Ectodermal cell (in vitro differentiated cells): Measurements from ENCODE around the gene TIAM1.

Source experiments
- H3K27ac ChIP-seq: 2 replicates; pipeline ENCODE4 v1.7.0; 2013; ENCODE audit warnings: mild to moderate bottlenecking, low read depth, low read length; ENCODE audit not compliant: insufficient read depth, poor library complexity, severe bottlenecking
- H3K27me3 ChIP-seq: 2 replicates; pipeline ENCODE4 v1.7.0; 2013; ENCODE audit warnings: mild to moderate bottlenecking, low read length; ENCODE audit not compliant: insufficient read depth, control insufficient read depth, poor library complexity, severe bottlenecking
- H3K36me3 ChIP-seq: one replicate; pipeline ENCODE4 v1.7.0; 2013; ENCODE audit warnings: low read length; ENCODE audit not compliant: control insufficient read depth, insufficient read depth
- H3K4me1 ChIP-seq: one replicate; pipeline ENCODE4 v1.7.0; 2013; ENCODE audit warnings: low read length; ENCODE audit not compliant: control insufficient read depth, insufficient read depth
- H3K4me3 ChIP-seq: 2 replicates; pipeline ENCODE4 v1.7.0; 2013; ENCODE audit warnings: low read depth, low read length, control low read depth; ENCODE audit not compliant: insufficient read depth
- H3K9me3 ChIP-seq: 2 replicates; pipeline ENCODE4 v1.7.0; 2013; ENCODE audit warnings: mild to moderate bottlenecking, low read length, moderate library complexity; ENCODE audit not compliant: control insufficient read depth
- WGBS, 2 experiments: methylation state at CpG; one replicate each; pipeline ENCODE4 v1.1.7; 2013; ENCODE audit warnings: missing lambda C conversion rate in 2 of 2; 5-methylcytosine and 5-hydroxymethylcytosine counted together

TIAM1 gene

DNA sequence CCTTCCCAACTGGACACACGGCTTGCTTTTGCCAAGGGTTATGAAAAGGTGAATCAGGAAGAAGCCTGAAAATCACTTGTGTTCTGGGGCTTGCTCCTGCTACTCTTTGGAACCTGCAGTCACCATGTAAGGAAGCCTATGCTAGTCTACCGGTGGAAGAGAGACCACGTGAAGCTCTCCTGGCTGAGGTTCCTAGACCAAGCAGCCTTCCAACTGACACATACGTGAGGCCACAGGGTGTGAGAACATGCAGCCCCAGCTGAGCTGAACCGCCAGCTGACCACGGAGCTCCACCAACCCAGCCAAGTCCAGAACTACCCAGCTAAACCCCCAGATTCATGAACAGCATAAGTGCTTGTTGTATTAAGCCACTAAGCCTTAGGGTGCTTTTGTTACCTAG lies 233.0 kb downstream of the TIAM1 start:
- Histone ChIP-seq H3K4me1 (no peaks in the 10 kb centered on the region), H3K9me3 (no peaks in the 10 kb centered on the region), H3K36me3 (no peaks in the 10 kb centered on the region), H3K27me3 (no peaks in the 10 kb centered on the region), H3K27ac (no peak overlapping the region), H3K4me3 (no peak overlapping the region)
- 93 to 95% methylated on average over 6 of the region's 6 CpGs for WGBS, 2 experiments

DNA sequence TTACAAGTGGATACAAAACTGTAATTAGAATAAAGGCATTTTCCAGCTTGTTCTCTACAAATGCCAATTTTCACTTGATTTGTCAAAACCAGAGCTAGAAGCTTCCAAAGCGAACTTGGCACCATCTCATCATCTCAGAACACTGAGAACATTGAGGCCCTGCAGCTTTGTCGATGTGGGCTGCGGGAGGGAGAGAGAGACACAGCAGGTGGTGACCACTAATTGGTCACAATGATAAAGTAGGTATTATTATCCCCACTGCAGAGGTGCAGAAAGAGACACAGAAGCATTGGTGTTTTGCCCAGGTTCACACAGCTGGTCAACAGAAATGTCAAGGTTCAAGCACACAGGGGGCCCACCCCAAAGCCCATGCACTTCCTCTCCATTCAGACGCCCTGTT lies 233.6 kb downstream of the TIAM1 start:
- Histone ChIP-seq H3K27me3 (no peaks in the 10 kb centered on the region), H3K9me3 (no peaks in the 10 kb centered on the region), H3K4me1 (no peaks in the 10 kb centered on the region), H3K36me3 (no peaks in the 10 kb centered on the region), H3K4me3 (no peak overlapping the region), H3K27ac (no peak overlapping the region)
- 63 to 83% methylated on average over 4 of the region's 4 CpGs for WGBS, 2 experiments

DNA sequence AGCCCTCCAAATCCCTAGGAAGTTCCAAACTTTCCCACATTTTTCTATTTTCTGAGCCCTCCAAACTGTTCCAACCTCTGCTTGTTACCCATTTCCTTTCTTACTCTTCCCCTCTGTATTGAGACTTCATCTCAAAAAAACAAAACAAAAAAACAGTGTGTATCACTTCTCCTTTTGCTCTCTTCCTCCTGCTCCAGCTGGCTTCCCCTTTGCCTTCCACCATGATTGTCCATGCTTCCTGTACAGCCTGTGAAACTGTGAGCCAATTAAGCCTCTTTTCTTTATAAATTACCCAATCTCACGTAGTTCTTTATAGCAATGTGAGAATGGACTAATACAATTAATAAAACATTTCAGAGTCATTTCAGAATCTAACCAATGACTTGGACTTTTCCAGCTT lies 236.2 kb downstream of the TIAM1 start:
- 100% methylated on average over 1 of the region's 1 CpG; no CpG with 5 or more reads in 1 of the 2 experiments for WGBS, 2 experiments
- Histone ChIP-seq H3K27me3 (no peaks in the 10 kb centered on the region), H3K9me3 (no peaks in the 10 kb centered on the region), H3K4me1 (no peaks in the 10 kb centered on the region), H3K36me3 (no peaks in the 10 kb centered on the region), H3K4me3 (no peak overlapping the region), H3K27ac (no peak overlapping the region)

DNA sequence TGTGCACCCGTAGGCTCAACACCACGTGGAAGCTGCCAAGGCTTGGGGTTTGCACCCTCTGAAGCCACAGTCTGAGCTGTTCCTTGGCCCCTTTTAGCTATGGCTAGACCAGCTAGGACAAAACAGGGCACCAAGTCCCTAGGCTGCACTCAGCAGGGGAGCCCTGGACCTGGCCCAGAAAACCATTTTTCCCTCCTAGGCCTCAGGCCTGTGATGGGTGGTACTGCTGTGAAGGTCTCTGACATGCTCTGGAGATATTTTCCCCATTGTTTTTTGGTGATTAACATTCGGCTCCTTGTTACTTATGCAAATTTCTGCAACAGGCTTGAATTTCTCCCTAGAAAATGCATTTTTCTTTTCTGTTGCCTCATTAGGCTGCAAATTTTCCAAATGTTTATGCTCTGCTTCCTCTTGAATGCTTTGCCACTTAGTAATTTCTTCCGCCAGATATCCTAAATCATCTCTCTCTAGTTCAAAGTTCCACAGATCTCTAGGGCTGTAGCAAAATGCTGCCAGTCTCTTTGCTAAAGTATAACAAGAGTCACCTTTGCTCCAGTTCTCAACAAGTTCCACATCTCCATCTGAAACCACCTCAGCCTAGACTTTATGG lies 236.8 kb downstream of the TIAM1 start:
- H3K27ac ChIP-seq, result no peak overlapping the region
- 85 to 91% methylated on average over 4 of the region's 4 CpGs for WGBS, 2 experiments

DNA sequence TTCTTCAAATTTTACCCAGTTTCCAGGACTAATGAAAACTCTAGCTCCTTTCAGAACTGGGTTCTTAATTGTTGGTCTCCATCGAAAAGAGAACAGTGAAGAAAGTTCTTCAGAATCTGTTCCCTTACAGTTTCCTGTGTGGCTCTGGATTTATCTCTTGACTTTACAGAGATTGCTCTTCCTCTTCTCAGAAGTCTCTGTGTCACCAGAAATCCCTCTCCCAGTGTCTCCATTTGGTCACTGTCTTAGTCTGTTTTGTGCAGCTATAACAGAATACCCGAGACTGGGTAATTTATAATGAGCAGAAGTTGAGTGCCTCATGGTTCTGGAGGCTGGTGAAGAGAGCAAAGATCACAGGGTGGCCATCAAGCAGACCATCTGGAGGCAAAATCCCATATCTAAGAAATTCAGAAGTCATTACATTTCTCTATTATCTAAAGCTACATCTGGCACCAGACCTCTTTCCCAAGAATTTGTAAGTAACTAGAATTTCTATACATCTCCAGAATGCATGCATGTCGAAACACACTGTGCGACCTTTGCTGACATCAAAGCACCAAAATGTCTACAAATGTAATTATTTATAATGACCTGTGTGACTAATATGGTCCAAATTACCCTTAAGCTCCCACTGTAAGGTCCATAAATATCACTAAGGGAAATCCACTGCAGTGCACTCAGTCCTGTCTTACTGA lies 240.3 kb downstream of the TIAM1 start:
- Histone ChIP-seq H3K36me3 (no peaks in the 10 kb centered on the region), H3K9me3 (no peaks in the 10 kb centered on the region), H3K4me1 (no peaks in the 10 kb centered on the region), H3K27me3 (no peaks in the 10 kb centered on the region), H3K4me3 (no peak overlapping the region), H3K27ac (no peak overlapping the region)
- 91 to 95% methylated on average over 4 of the region's 4 CpGs for WGBS, 2 experiments

More for the DNA sequence above, 236.8 kb downstream of the TIAM1 start:
- H3K36me3 ChIP-seq, result no peaks in the 10 kb centered on the region
- H3K4me3 ChIP-seq, result no peak overlapping the region
- H3K27me3 ChIP-seq, result no peaks in the 10 kb centered on the region
- no peaks in the 10 kb centered on the region for H3K4me1 ChIP-seq
- H3K9me3 ChIP-seq, result no peaks in the 10 kb centered on the region

DNA sequence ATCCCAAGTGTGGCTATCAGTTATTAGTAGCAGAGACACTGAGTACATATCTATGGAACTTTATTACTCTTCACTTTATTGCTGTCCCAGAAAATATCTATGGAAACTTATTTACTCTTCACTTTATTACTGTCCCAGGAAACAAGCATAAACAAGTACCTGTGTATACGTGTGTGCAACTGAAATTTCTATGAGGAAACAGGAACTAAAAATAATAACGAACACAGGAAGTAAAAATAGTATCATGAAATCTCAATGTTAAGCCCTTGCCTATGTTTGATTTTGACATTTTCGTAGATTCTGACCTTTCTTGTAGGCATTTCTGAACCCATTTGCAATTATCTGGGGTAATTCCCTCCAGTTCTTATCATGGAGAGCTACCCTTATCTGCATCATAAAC lies 240.9 kb downstream of the TIAM1 start:
- no peaks in the 10 kb centered on the region for H3K9me3 ChIP-seq
- H3K27me3 ChIP-seq, result no peaks in the 10 kb centered on the region
- WGBS, 2 experiments, result 94 to 96% methylated on average over 3 of the region's 3 CpGs
- H3K27ac ChIP-seq, result no peak overlapping the region
- H3K36me3 ChIP-seq, result no peaks in the 10 kb centered on the region
- no peak overlapping the region for H3K4me3 ChIP-seq
- no peaks in the 10 kb centered on the region for H3K4me1 ChIP-seq

DNA sequence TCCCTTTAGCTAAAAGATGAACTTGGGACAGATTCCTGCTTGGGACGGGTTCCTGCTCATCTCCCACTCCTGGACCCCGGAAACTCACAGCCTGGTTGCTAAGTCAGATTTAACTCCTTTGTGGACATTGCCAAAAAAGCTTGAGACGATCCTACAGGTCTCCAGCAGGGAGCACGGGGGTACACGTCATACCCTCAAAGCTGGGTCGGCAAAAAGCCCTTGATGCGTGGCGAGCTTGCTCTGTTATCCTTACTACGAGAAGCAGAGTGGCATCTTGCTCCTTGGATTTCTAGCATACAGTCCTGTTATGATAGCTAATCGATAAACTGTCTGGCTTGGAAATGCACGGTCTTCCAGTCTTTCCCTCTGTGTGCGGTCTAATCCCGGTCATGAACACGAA lies 244.9 kb downstream of the TIAM1 start:
- 91 to 93% methylated on average over 14 of the region's 14 CpGs for WGBS, 2 experiments

DNA sequence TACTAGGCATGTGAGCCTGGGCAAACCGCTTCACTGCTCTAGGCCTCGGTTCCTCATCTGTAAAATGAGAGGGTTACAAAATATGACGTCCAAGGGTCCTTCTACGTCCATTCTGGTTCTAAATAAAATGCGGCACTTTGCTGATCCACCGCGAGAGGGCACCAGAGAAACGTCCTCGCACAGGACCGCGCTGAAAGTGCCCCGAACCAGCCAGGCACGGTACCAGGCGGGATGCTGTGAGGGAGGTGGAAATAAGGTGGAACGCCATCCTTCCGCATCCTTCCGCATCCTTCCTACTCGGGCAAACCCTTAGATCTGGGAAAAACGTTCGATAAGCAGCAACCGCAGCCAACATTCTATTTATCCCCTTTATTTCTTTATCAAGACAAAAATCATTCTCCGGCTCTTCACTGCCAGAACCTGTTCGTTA lies 245.5 kb downstream of the TIAM1 start:
- Histone ChIP-seq H3K4me1 (no peaks in the 10 kb centered on the region), H3K9me3 (no peaks in the 10 kb centered on the region), H3K27ac (no peak overlapping the region), H3K4me3 (no peak overlapping the region), H3K27me3 (no peaks in the 10 kb centered on the region), H3K36me3 (no peaks in the 10 kb centered on the region)
- WGBS, 2 experiments, result 20 to 22% methylated on average over 23 of the region's 23 CpGs

More for the DNA sequence above, 244.9 kb downstream of the TIAM1 start:
- Histone ChIP-seq H3K9me3 (no peaks in the 10 kb centered on the region), H3K36me3 (no peaks in the 10 kb centered on the region), H3K27ac (no peak overlapping the region), H3K27me3 (no peaks in the 10 kb centered on the region), H3K4me3 (no peak overlapping the region), H3K4me1 (no peaks in the 10 kb centered on the region)

DNA sequence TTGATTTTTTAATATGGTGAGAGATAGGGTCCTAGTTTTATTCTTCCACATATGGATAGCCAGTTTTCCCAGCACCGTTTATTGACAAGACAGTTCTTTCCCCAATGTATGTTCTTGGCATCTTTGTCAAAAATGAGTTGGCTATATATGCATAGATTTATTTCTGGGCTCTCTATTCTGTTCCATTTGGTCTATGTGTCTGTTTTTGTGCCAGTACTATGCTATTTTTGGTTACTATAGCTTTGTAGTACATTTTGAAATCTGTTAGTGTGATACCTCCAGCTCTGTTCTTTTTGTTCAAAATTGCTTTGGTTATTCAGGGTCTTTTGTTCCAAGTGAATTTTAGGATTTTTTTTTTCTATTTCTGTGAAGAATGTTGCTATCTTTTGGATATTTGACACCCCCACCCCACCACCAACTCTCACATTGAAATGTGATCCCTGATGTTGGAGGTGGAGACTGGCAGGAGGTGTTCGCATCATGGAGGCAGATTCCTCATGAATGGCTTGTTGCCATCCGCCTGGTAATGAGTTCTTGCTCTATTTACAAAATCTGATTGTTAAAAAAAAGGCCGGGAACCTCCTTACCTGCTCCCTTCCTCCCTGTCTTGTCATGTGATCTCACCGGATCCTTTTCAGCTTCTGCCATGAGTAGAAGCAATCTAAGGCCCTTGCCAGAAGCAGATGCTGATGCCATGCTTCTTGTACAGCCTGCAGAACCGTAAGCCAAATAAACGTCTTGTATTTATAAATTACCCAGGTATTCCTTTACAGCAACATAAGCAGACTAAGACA lies 251.0 kb downstream of the TIAM1 start:
- whole genome bisulfite sequencing, 2 experiments, result 88 to 93% methylated on average over 7 of the region's 7 CpGs
- no peaks in the 10 kb centered on the region for H3K4me1 ChIP-seq
- no peak overlapping the region for H3K27ac ChIP-seq
- no peaks in the 10 kb centered on the region for H3K27me3 ChIP-seq
- H3K36me3 ChIP-seq, result no peaks in the 10 kb centered on the region
- no peaks in the 10 kb centered on the region for H3K9me3 ChIP-seq
- H3K4me3 ChIP-seq, result no peak overlapping the region

DNA sequence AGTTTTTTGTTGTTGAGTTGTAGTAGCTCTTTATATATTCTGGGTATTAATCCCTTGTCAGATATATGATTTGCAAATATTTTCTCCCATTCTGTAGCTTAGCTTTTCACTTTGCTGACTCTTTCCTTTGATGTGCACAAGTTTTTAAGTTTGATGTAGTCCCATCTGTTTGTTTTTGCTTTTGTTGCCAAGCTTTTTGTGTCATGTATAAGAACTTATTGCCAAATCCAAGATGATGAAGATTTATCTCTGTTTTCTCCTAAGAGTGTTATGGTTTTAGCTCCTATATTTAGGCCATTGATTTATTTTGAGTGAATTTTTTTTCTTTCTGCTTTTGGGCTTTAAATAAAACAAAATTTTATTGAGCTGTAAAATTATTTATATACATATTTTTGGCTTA lies 253.7 kb downstream of the TIAM1 start:
- H3K9me3 ChIP-seq, result no peaks in the 10 kb centered on the region
- H3K27ac ChIP-seq, result no peak overlapping the region
- no peaks in the 10 kb centered on the region for H3K36me3 ChIP-seq
- H3K4me3 ChIP-seq, result no peak overlapping the region
- no peaks in the 10 kb centered on the region for H3K27me3 ChIP-seq
- no peaks in the 10 kb centered on the region for H3K4me1 ChIP-seq
